GM19324 (cell line): ENCODE measurements around the gene SRSF1.
"Not testable (repeated sequence)": the region's sequence is repeated elsewhere in the genome, so short reads cannot be mapped to it uniquely, and the experiment has no call there.

ENCODE experiments used
- ATAC-seq: cut with Tn5 transposase; IDR thresholded peaks from one replicate; pipeline ENCODE4 v1.9.1; 2021; ENCODE audit warnings: mild to moderate bottlenecking, moderate library complexity; ENCODE audit not compliant: unreplicated experiment, low FRiP score

SRSF1 gene, protein sequence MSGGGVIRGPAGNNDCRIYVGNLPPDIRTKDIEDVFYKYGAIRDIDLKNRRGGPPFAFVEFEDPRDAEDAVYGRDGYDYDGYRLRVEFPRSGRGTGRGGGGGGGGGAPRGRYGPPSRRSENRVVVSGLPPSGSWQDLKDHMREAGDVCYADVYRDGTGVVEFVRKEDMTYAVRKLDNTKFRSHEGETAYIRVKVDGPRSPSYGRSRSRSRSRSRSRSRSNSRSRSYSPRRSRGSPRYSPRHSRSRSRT

GRCh38 chr17:58006924-58007780, at the start of gene SRSF1:
Gene SRSF1 (minus strand): TSS chr17:58007246. CDS start chr17:58007137, 109 bp downstream.
- peak; percentile 90 for ATAC-seq

- no peak for ATAC-seq
Measured at GRCh38 chr17:58056476-58056875, 49.4 kb upstream of the SRSF1 start.

- no peak for ATAC-seq
Measured at GRCh38 chr17:58054641-58055040, 47.6 kb upstream of the SRSF1 start.

GRCh38 chr17:58052945-58053715, 46.1 kb upstream of the SRSF1 start:
- no peak for ATAC-seq

DNA sequence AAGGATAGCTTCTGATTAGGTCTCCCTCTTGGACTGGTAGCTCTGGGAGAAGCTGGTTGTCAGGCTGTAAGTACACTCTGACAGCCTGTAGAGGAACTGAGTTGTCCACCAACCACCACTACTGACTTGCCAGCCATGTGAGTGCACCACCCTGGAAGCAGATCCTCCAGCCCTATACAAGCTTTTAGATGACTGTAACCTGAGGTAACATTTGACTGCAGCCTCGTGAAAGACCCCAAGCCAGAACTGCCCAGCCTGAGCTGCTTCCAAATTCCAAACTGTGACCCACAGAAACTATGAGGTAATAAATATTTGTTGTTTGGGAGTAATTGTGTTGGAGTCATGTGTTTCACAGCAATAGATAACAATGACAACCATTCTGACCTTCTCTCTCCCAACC, 45.4 kb upstream of the SRSF1 start:
- no peak for ATAC-seq

GRCh38 chr17:58051468-58051867, 44.4 kb upstream of the SRSF1 start:
- no peak for ATAC-seq

DNA sequence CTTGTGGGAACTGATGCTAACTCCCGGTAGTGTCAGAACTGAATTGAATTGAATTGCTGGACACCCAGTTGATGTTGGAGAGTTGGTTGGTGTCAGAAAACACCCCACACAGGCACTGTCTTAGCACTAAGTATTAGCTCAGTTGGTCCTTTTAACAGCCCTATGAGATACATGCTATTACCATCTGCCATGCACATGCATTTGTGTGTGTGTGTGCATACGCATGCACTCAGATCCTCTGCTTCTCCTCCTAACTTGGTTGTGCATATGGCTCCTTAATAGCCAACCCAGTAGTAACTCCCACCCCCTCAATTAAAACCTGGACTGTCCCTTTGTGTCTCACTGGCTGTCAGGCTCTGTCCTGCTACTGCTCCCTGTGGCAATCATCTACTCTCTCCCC, 43.9 kb upstream of the SRSF1 start:
- ATAC-seq = no peak

DNA sequence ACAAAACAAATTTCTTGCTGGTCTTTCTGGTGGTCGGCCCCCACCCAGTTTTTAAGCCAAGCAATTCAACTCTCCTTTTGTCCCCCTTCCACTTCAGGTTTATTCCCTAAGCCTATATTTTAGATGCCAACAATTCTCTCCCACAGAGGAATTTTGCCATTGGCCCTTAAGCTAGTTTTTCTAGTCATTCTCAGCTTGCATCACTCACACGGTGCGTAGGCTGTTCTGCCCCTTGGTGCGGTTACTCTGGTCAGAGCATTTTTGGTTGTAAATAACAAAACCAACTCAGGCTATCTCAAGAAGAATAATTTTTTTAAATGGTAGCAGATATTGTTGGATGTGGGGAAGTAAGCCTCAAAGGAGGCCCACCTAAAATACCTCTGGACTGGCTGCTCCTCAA, 42.5 kb upstream of the SRSF1 start:
- no peak for ATAC-seq

DNA sequence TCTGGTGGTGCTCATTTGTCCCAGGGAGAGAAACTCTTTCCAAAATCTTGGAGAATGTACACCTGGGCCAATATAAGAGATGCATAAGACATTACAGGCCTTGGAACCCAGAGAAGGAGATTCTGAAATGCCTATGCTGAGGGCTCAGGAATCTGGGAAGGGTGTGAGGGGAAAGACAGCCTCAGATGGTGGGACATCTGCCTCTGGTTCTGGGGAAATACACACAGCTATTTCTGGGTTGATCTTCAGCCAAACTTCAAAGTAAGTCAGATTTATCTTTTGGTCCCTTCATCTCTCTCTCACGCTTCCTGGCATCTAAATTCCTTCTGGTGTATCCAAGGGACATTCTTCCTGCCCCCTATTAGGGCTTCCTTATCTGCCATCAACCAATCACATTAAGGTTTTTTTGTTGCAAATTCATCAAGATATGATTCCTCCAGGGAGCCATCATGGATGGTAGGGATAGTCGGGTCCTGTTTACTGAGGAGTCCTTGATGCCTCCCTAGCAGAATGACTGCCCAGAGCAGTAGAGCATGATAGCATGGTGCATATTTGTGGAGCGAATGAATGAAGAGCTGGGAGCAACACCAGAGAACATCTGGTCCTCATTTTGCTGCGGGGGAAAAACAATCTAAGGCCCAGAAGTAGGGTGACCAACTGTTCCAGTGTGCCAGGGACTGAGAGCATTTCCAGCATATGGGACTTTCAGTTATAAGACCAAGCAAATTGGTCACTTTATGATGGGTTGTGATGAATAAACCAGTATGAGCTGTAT, 40.5 kb upstream of the SRSF1 start:
- ATAC-seq = no peak

DNA sequence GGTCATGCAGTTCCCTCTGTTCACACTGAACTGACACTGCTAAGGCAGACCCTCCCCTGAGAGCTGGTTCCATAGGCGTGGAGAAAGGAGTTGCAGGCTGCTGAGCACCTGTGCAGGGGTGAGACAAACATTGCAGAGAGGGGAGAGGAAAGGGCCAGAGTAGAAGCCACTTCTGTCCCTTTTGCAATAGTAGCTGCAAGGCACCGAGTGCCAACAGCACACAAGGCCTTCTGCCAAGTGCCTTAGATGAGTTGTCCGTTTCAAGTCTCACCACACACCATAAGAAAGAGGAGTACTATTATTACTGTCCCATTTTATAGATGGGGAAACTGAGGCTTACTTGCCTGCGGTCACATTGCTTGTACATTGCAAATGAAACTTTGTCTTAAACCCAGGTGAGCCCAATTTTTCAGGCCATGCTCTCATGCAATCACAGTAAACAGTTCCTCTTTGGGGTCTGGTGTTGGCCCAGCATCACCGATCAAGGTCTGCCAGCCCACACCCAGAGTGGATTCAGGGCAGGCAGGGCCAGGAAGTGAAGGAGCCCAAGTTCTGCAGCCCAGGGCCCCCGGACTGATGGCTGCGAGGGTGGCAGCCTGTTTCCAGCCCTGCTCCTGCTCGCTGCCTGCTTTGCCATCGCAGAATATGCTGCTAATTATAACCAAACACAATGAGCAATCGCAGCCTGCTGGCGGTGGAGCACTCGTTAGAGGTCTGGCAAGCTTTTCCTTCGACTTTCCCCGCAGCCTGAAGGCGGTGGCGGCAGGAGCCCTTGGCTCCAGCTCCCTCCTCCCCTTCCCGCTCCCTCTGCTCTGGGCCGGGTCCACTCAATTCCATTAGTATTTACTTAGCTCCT, 39.4 kb upstream of the SRSF1 start:
- ATAC-seq = no peak

DNA sequence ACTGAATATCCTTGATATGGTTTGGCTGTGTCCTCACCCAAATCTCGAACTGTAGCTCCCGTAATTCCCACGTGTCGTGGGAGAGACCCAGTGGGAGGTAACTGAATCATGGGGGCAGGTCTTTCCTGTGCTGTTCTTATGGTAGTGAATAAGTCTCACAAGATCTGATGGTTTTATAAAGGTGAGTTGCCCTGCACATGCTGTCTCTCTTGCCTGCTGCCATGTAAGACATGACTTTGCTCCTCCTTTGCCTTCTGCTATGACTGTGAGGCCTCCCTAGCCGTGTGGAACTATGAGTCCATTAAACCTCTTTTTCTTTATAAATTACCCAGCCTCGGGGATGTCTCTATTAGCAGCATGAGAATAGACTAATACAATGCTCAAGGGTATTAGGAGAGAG, 37.2 kb upstream of the SRSF1 start:
- not testable (repeated sequence) for ATAC-seq

DNA sequence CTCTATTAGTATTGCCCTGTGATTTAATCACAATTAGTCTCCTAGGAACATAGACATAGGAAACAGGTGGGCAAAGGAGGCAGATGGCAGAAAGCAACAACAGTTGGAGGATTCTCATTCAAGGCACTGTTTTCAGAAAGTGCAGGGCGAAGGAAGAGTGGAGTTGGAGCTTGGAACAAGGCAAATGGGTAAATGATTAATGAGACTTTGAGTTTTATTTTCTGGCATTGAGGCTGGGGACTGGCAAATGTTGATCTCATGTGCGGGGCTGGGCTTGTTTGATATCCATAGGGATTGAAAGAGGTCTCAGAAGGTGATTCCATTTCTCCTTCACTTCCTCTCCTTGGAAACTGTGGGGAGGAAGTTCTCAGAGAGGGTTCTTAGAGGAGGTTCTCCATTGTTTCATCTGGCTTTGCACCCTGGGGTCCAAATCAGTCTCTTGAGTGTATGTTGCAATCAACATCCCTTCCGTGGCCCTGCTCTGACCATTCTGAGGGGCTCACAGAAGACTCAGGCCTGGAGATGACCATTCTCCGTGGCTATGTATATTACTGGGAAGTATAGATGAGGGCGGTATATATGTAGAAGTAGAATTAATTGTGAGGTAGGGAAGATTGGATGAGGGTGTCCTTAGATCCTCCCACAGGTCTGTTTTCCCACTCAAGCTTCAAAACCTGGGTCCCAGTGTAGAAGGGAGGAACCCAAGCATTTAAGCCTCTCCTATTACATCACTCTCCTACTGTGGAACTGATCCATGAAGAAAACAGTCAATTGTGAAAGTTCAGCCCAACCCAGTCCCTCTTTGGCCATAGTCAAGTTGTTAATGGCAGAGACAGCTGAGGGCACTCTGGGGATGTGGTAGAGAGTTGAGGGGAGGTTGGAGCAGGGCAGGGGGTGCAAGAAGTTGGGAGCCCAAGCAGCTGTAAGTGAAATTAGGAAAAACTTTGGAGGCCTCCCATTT, 36.5 kb upstream of the SRSF1 start:
- no peak for ATAC-seq

DNA sequence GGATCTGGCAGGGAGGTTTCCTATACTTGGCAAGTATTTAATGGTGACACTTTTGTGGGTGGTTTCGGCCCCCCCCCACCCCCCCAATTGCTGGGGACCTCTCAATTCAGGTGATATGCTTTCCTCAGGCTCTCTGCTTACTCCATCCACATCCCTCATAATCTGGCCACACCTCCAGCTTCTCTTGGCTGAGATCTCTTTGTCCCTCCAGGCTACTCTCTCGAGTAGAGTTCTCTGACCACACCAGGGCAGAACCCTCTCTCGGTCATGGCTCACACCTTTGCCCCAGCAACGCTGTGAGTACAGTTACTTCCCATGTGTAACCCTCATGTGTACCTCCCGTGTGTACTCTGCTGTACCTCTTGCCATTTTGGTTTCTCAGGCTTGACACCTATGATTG, 34.1 kb upstream of the SRSF1 start:
- no peak for ATAC-seq

GRCh38 chr17:58040386-58040785, 33.3 kb upstream of the SRSF1 start:
- ATAC-seq = no peak

GRCh38 chr17:58039975-58040374, 32.9 kb upstream of the SRSF1 start:
- ATAC-seq = no peak

DNA sequence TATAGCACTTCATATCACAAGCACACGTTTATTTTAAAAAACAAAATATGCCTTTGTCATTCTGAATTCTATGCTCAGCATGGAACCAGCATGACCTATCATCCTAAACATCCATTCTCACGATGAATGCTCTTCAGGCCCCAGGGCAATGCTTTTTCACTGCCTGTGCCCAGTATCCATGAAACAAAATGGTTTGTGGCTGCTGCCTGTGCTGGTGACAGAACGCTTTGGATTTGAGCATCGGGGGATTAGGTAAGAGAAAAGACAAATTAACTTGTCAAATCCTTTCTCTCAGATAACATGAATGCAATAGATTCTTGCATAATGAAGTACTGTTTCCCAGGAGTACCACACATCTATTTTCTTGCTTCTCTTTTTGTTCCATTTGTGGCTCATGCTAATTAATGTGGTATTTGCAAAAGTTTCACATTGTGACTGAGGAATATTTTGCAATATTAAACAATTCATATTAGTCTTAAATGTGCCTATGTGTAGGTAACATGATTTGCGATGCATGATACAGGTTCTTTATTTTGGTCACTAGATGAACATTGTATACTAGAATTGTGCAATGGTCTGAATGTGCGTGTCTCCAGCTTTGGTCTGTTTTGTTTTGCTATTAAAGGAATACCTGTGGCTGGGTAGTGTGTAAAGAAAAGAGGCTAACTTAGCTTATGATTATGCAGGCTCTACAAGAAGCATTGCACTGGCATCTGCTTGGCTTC, 25.8 kb upstream of the SRSF1 start:
- ATAC-seq = no peak

DNA sequence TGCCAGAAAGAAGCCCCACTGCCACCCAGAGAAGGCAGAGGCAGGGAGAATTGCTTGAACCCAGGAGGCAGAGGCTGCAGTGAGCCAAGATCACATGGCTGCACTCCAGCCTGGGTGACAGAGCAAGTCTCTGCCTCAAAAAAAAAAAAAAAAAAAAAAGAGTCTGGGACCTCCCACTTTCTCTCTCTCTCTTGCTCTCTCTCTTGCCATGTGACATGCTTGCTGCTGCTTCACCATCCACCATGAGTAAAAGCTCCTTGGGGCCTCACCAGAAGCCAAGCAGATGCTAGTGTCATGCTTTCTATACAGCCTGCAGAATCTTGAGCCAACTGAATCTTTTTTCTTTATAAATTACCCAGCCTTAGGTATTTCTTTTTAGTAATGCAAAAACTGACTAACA, 21.5 kb upstream of the SRSF1 start:
- ATAC-seq = no peak

DNA sequence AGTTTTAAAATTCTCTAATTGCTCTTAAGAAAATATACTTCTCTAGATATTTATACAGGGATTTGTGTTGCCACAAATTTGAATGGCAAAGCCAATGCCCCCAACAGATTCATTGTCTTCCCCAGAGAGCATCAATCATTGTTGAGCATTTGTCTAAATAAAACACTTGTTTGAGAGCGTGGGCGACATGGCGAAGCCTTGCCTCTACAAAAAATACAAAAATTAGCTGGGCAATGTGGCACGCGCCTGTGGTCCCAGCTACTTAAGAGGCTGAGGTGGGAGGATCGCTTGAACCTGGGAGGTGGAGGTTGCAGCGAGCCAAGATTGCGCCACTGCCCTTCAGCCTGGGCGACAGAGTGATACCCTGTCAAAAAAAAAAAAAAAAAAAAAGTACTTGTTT, 13.4 kb upstream of the SRSF1 start:
- no peak for ATAC-seq
